Spleen (tissue), 3 donors: ENCODE measurements around the gene MBNL2.

Experiments used
- POLR2A ChIP-seq, 3 donors: fragments of 450-650 bp; IDR thresholded peaks; one replicate each; pipeline ENCODE4 v1.5.1; 2017; ENCODE audit warnings: antibody characterized with exemption in 3 of 3, mild to moderate bottlenecking in 1 of 3
- POLR2AphosphoS5 ChIP-seq, 3 donors: sonication (generic); formaldehyde crosslinking; IDR thresholded peaks; one replicate each; pipeline ENCODE4 v1.5.1; 2017; ENCODE audit warnings: antibody characterized with exemption in 3 of 3

DNA sequence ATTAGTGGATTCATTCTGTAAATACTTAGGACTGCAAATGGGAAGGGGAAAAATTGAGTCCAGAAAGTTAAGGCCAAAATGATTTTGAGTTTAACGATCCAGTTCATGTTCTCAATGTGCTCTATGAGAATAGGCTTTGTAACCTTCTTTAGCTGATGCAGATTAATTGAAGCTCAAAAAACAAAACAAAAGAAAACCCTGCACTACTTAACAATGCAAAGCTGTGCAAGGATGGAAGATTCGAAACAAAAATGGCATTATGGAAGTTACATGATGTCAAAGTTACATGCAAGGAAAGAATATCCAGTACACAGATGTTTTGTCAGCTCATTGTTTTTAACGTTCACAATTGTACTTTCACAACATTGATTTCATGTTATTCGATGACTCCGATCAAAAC lies 132.7 kb downstream of the MBNL2 start:
- TF ChIP-seq POLR2AphosphoS5 (IDR thresholded peaks at IDR 0.05) (no peak), POLR2A (IDR thresholded peaks at IDR 0.05) (no peak)
